Neural progenitor cell (in vitro differentiated cells): ENCODE results near the gene DYNLT1.
"Not testable (repeated sequence)": the region's sequence is repeated elsewhere in the genome, so short reads cannot be mapped to it uniquely, and the experiment has no call there.

Experiments used
- CTCF ChIP-seq: fragments of 200-600 bp; sonication (generic); IDR thresholded peaks from 2 replicates; pipeline ENCODE4 v1.5.1; 2017; ENCODE audit warnings: antibody characterized with exemption, mild to moderate bottlenecking
- EZH2 ChIP-seq: fragments of 200-600 bp; sonication (generic); IDR thresholded peaks from 2 replicates; pipeline ENCODE4 v1.6.1; 2017; ENCODE audit warnings: antibody characterized with exemption, mild to moderate bottlenecking, moderate library complexity
- EZH2phosphoT487 ChIP-seq: fragments of 200-600 bp; sonication (generic); IDR thresholded peaks from 2 replicates; pipeline ENCODE4 v1.6.1; 2017; ENCODE audit warnings: antibody characterized with exemption

GRCh38 chr6:158606011-158606410, 38.5 kb downstream of the DYNLT1 start:
- not testable (repeated sequence) for TF ChIP-seq CTCF, EZH2, EZH2phosphoT487
